H1 (cell line): ENCODE data around the gene KAT8. TPM values are rescaled to one million over a fixed set of nuclear protein-coding genes. Genes with fewer than 3 reads are reported as not detected.
A peak's percentile ranks its signal among the peaks of the same experiment; 100 is the strongest.

Experiments used
- CTCF ChIA-PET: fragments of 300-600 bp; sonication (Branson Sonifier 250); formaldehyde crosslinking; loops from one replicate; lab custom pipeline; 2021; ENCODE audit not compliant: partially characterized antibody; lab: Charles Lee
- POLR2A ChIA-PET: fragments of 300-600 bp; sonication (Branson Sonifier 250); formaldehyde crosslinking; loops from one replicate; lab custom pipeline; 2021; ENCODE audit warnings: inconsistent platforms; ENCODE audit not compliant: partially characterized antibody; lab: Charles Lee
- DNase-seq, 2 experiments: peaks; one replicate each; pipeline versions ENCODE4 v3.0.0 to v3.0.0-alpha.2; 2010 to 2022; ENCODE audit warnings: low spot score in 2 of 2, low read depth in 1 of 2, mixed read lengths in 1 of 2
- FAIRE-seq: peaks from 2 replicates; lab custom pipeline; 2011; peaks lifted over from hg19 to GRCh38; lab: Jason Lieb, UNC
- H2AFZ ChIP-seq: 2 replicates; pipeline ENCODE4 v1.8.1; 2012; ENCODE audit warnings: low read length, inconsistent platforms
- H2AK5ac ChIP-seq: 2 replicates; pipeline ENCODE4 v1.6.1; 2013; ENCODE audit warnings: low read depth, low read length
- H2BK120ac ChIP-seq: replicated peaks from 2 replicates; pipeline ENCODE3; 2013; ENCODE audit warnings: low read depth, low read length, inconsistent platforms
- H2BK12ac ChIP-seq: 2 replicates; pipeline ENCODE4 v1.6.1; 2013; ENCODE audit warnings: low read depth, low read length
- H2BK15ac ChIP-seq: 2 replicates; pipeline ENCODE4 v1.6.1; 2013; ENCODE audit warnings: low read length
- H2BK20ac ChIP-seq: 2 replicates; pipeline ENCODE4 v1.6.1; 2013; ENCODE audit warnings: low read length
- H2BK5ac ChIP-seq: 2 replicates; pipeline ENCODE4 v1.6.1; 2013; ENCODE audit warnings: low read depth, low read length
- H3K14ac ChIP-seq: 2 replicates; pipeline ENCODE4 v1.6.1; 2013; ENCODE audit warnings: inconsistent platforms; ENCODE audit not compliant: insufficient read length
- H3K18ac ChIP-seq: 2 replicates; pipeline ENCODE4 v1.6.1; 2013; ENCODE audit warnings: low read length; ENCODE audit errors: extremely low read depth
- H3K23ac ChIP-seq: 2 replicates; pipeline ENCODE4 v1.6.1; 2013; ENCODE audit warnings: inconsistent platforms; ENCODE audit not compliant: insufficient read length
- H3K23me2 ChIP-seq: 2 replicates; pipeline ENCODE4 v1.6.1; 2013; ENCODE audit warnings: low read depth, low read length
- H3K27ac ChIP-seq: 2 replicates; pipeline ENCODE4 v1.6.1; 2011; ENCODE audit warnings: low read depth, low read length, inconsistent platforms
- H3K27me3 ChIP-seq, 4 experiments: replicated peaks in 1 of 4; 1 replicate in 1 of 4; 2 replicates in 3 of 4; pipeline versions ENCODE4 v1.6.1 to v1.8.1; 2011 to 2013; ENCODE audit warnings: low read length in 3 of 4, mild to moderate bottlenecking in 3 of 4, inconsistent platforms in 2 of 4, mixed read lengths in 2 of 4, moderate library complexity in 1 of 4; ENCODE audit not compliant: control insufficient read depth in 3 of 4, insufficient read depth in 3 of 4; ENCODE audit errors: extremely low read depth in 1 of 4
- H3K36me3 ChIP-seq, 4 experiments: 2 replicates each; pipeline versions ENCODE4 v1.6.1 to v1.8.1; 2011 to 2013; ENCODE audit warnings: mild to moderate bottlenecking in 4 of 4, low read length in 3 of 4, moderate library complexity in 2 of 4, control low read depth in 1 of 4, inconsistent platforms in 1 of 4; ENCODE audit not compliant: insufficient read depth in 4 of 4, control insufficient read depth in 2 of 4
- H3K4ac ChIP-seq: replicated peaks from 2 replicates; pipeline ENCODE3; 2013; ENCODE audit warnings: low read length, low read depth, mixed read lengths, inconsistent platforms; ENCODE audit not compliant: insufficient read length
- H3K4me1 ChIP-seq, 4 experiments: replicated peaks in 1 of 4; 1 replicate in 1 of 4; 2 replicates in 3 of 4; pipeline versions ENCODE4 v1.6.1 to v1.8.1; 2011 to 2013; ENCODE audit warnings: low read length in 3 of 4, inconsistent platforms in 2 of 4, mixed read lengths in 1 of 4; ENCODE audit not compliant: insufficient read depth in 4 of 4, control insufficient read depth in 3 of 4
- H3K4me2 ChIP-seq, 2 experiments: 2 replicates each; pipeline versions ENCODE4 v1.6.1 to v1.8.1; 2011 to 2013; ENCODE audit warnings: low read depth in 2 of 2, low read length in 2 of 2, control low read depth in 1 of 2, inconsistent platforms in 1 of 2, mild to moderate bottlenecking in 1 of 2; ENCODE audit not compliant: insufficient read depth in 1 of 2
- H3K4me3 ChIP-seq, 4 experiments: fragments of 200-600, 300-600 bp in 1 of 4; sonication (generic), shearing (Covaris generic), sonication (Bioruptor Twin) in 1 of 4; 2 replicates each; pipeline versions ENCODE4 v1.5.1 to v1.8.1; 2011 to 2016; ENCODE audit warnings: low read length in 4 of 4, low read depth in 3 of 4, control low read depth in 2 of 4, inconsistent platforms in 2 of 4, mild to moderate bottlenecking in 2 of 4, mixed read lengths in 1 of 4, moderate library complexity in 1 of 4; ENCODE audit not compliant: insufficient read depth in 2 of 4; ENCODE audit errors: extremely low read depth in 1 of 4
- H3K56ac ChIP-seq: replicated peaks from 2 replicates; pipeline ENCODE3; 2013; ENCODE audit warnings: low read depth, mild to moderate bottlenecking, mixed read lengths, low read length, inconsistent platforms; ENCODE audit not compliant: insufficient read length
- H3K79me1 ChIP-seq: 2 replicates; pipeline ENCODE4 v1.6.1; 2013; ENCODE audit warnings: low read depth, low read length, control low read depth
- H3K79me2 ChIP-seq, 2 experiments: 2 replicates each; pipeline versions ENCODE4 v1.6.1 to v1.8.1; 2012 to 2013; ENCODE audit warnings: low read length in 2 of 2, mild to moderate bottlenecking in 2 of 2, inconsistent platforms in 1 of 2; ENCODE audit not compliant: insufficient read depth in 2 of 2, control insufficient read depth in 1 of 2
- H3K9ac ChIP-seq, 4 experiments: replicated peaks in 1 of 4; 1 replicate in 1 of 4; 2 replicates in 3 of 4; pipeline versions ENCODE4 v1.6.1 to v1.8.1; 2011 to 2013; ENCODE audit warnings: low read depth in 3 of 4, low read length in 3 of 4, control low read depth in 2 of 4, mild to moderate bottlenecking in 2 of 4, moderate library complexity in 2 of 4, inconsistent platforms in 1 of 4; ENCODE audit errors: extremely low read depth in 1 of 4
- H3K9me3 ChIP-seq, 2 experiments: 2 replicates each; pipeline versions ENCODE4 v1.6.1 to v1.8.1; 2012 to 2013; ENCODE audit warnings: mild to moderate bottlenecking in 2 of 2, moderate library complexity in 2 of 2, control low read depth in 1 of 2, inconsistent platforms in 1 of 2, low read depth in 1 of 2, low read length in 1 of 2, mixed read lengths in 1 of 2; ENCODE audit not compliant: insufficient read depth in 2 of 2
- H4K20me1 ChIP-seq, 2 experiments: replicated peaks in 1 of 2; 2 replicates each; pipeline versions ENCODE3 to v1.8.1; 2011 to 2013; ENCODE audit warnings: inconsistent platforms in 2 of 2, low read length in 2 of 2, mild to moderate bottlenecking in 1 of 2; ENCODE audit not compliant: insufficient read depth in 2 of 2, control insufficient read depth in 1 of 2
- H4K5ac ChIP-seq: 2 replicates; pipeline ENCODE4 v1.6.1; 2013; ENCODE audit warnings: low read length, low read depth, mixed read lengths, inconsistent platforms; ENCODE audit not compliant: insufficient read length
- H4K8ac ChIP-seq: 2 replicates; pipeline ENCODE4 v1.8.0; 2013; ENCODE audit warnings: mild to moderate bottlenecking, moderate library complexity, low read length, inconsistent platforms; ENCODE audit not compliant: insufficient read depth; ENCODE audit errors: extremely low read depth
- H4K91ac ChIP-seq: replicated peaks from 2 replicates; pipeline ENCODE3; 2013; ENCODE audit warnings: low read length, mixed read lengths, inconsistent platforms; ENCODE audit not compliant: insufficient read length
- ATF2 ChIP-seq: IDR thresholded peaks from 2 replicates; pipeline ENCODE4 v1.6.1; 2012; ENCODE audit warnings: low read length, inconsistent platforms
- CEBPB ChIP-seq: IDR thresholded peaks from 2 replicates; pipeline ENCODE4 v1.6.1; 2012; ENCODE audit warnings: low read depth, low read length
- CTBP2 ChIP-seq: IDR thresholded peaks from 2 replicates; pipeline ENCODE4 v1.7.0; 2011; ENCODE audit warnings: borderline replicate concordance, mild to moderate bottlenecking, moderate library complexity, mixed read lengths, low read length; ENCODE audit not compliant: insufficient read depth, insufficient read length
- CTCF ChIP-seq, 3 experiments: IDR thresholded peaks; 1 replicate in 2 of 3; 2 replicates in 1 of 3; pipeline versions ENCODE4 v1.5.1 to v1.6.1; 2011; ENCODE audit warnings: low read length in 3 of 3, mild to moderate bottlenecking in 3 of 3, inconsistent platforms in 2 of 3, low read depth in 1 of 3, moderate library complexity in 1 of 3; ENCODE audit not compliant: insufficient read depth in 1 of 3; ENCODE audit errors: control extremely low read depth in 1 of 3
- POLR2AphosphoS5 ChIP-seq: IDR thresholded peaks from 2 replicates; pipeline ENCODE4 v1.6.1; 2011; ENCODE audit warnings: low read depth, low read length
- SAP30 ChIP-seq: fragments of 300-600 bp; sonication (generic); IDR thresholded peaks from 2 replicates; pipeline ENCODE4 v1.7.1; 2012; ENCODE audit warnings: low read length, moderate library complexity, mild to moderate bottlenecking, inconsistent platforms; ENCODE audit not compliant: insufficient read depth, insufficient replicate concordance
- SIN3A ChIP-seq, 2 experiments: IDR thresholded peaks in 1 of 2; conservative IDR thresholded peaks in 1 of 2; 2 replicates each; pipeline ENCODE4 v1.6.1; 2011 to 2012; ENCODE audit warnings: low read length in 2 of 2, improper control_type of control experiment in 1 of 2, low read depth in 1 of 2, mild to moderate bottlenecking in 1 of 2
- SP2 ChIP-seq: IDR thresholded peaks from 2 replicates; pipeline ENCODE4 v1.6.1; 2012; ENCODE audit warnings: mild to moderate bottlenecking, low read length, inconsistent platforms
- WGBS, 2 experiments: shearing (Covaris generic) in 1 of 2; methylation state at CpG; one replicate each; pipeline versions ENCODE4 v1.1.6 to v1.1.7; 2013 to 2015; ENCODE audit warnings: low lambda C conversion rate in 2 of 2, mixed read lengths in 2 of 2, inconsistent platforms in 1 of 2, low coverage in 1 of 2, missing lambda C conversion rate in 1 of 2; ENCODE audit not compliant: insufficient replicate concordance in 2 of 2, insufficient coverage in 1 of 2, insufficient read length in 1 of 2; ENCODE audit errors: extremely low coverage in 1 of 2, missing lambda C conversion rate in 1 of 2; 5-methylcytosine and 5-hydroxymethylcytosine counted together
- polyA plus RNA-seq, 7 experiments: library from polyadenylated mRNA; depleted of rRNA in 3 of 7; stranded (reverse) in 5 of 7; unstranded in 2 of 7; fragments of >200 nt in 5 of 7; fragments of 200-250 nt in 2 of 7; gene quantifications; 1 replicate in 5 of 7; 2 replicates in 1 of 7; 4 replicates in 1 of 7; pipeline versions ENCODE4 v1.2.1 to v1.2.3, GENCODE V29; 2011 to 2013; ENCODE audit warnings: missing spikeins in 2 of 7, mixed read lengths in 2 of 7
- total RNA-seq: library from RNA; stranded (reverse); fragmentation: NEBNext Ultra II Directional; extraction: Animal tissue kit (Norgen Biotek cat#: 25700); gene quantifications from 2 replicates; pipeline ENCODE4 v1.2.1, GENCODE V29; 2021

KAT8 gene
- total and polyA plus RNA-seq, 2 of the 8 experiments (the other 6 are each of a cell fraction or from before 2014, with no cell fraction given): 52.6 to 61.6 TPM

- Histone ChIP-seq H3K79me1 (peaks cover 7% of the 10 kb centered on the region; the same call in 1 of the 2 replicates), H4K20me1 (peaks cover 2 to 25% of the 10 kb centered on the region in 2 experiments), H2BK12ac (no peak overlapping the region), H2BK120ac (no peak overlapping the region), H3K4me1 (peaks cover 0 to 1% (median 0%) of the 10 kb centered on the region in 4 experiments; a peak in 2 of 7 replicates), H2BK5ac (no peak overlapping the region), H3K56ac (no peak overlapping the region), H2AFZ (no peak overlapping the region), H3K9ac (peak overlapping the region; percentile 12 to 92 (median 82)), H3K36me3 (peaks cover 5 to 31% (median 23%) of the 10 kb centered on the region in 4 experiments; a peak in 7 of 8 replicates), H4K5ac (no peak overlapping the region), H3K4me2 (peak overlapping the region; percentile 88 to 96), H3K18ac (no peak overlapping the region), H2BK15ac (no peak overlapping the region), H2AK5ac (no peak overlapping the region), H4K8ac (no peak overlapping the region), H3K14ac (no peak overlapping the region), H3K9me3 (no peaks in the 10 kb centered on the region), H3K27me3 (no peaks in the 10 kb centered on the region), H3K4me3 (peak overlapping the region; percentile 89 to 98 (median 90)), H3K23ac (no peak overlapping the region), H3K27ac (peak overlapping the region; percentile 82), H3K4ac (peak overlapping the region; percentile 39), H3K79me2 (peaks cover 13 to 58% of the 10 kb centered on the region in 2 experiments), H2BK20ac (no peak overlapping the region), H3K23me2 (peaks cover 7% of the 10 kb centered on the region; the same call in 1 of the 2 replicates), H4K91ac (no peak overlapping the region)
- no peak for DNase-seq
- WGBS, 2 experiments: 4% methylated on average over 7 of the region's 7 CpGs; no CpG with 5 or more reads in 1 of the 2 experiments
- no peak for FAIRE-seq
- CTCF ChIA-PET: interaction anchor here (1.4 to 2.6 kb wide), 3 partner anchors 21 to 90 kb away, joined by 3 to 17 read pairs (median 7); partner anchors contain the start of gene HSD3B7
- POLR2A ChIA-PET: interaction anchor here (0.9 to 4.9 kb wide), 19 partner anchors 10 to 119 kb away, joined by 3 to 34 read pairs (median 4); partner anchors contain the start of genes FUS, HSD3B7, KAT8 and PRSS8
- no peak for TF ChIP-seq CEBPB
- peak in 1 of 3 experiments; percentile 20; a peak in 1 of 4 replicates for TF ChIP-seq CTCF (IDR thresholded peaks at IDR 0.05; ENCODE audit: control extremely low read depth in 1 of 3, insufficient read depth in 1 of 3, low read depth in 1 of 3, low read length in 3 of 3)
- TF ChIP-seq SIN3A (conservative IDR thresholded peaks at IDR 0.05 in 1 of 2, IDR thresholded peaks at IDR 0.05 in 1 of 2; ENCODE audit: low read depth in 1 of 2, low read length in 2 of 2): no peak
- TF ChIP-seq POLR2AphosphoS5: peak; percentile 21; the same call in 1 of the 2 replicates
- TF ChIP-seq SAP30: peak; percentile 44
- no peak for TF ChIP-seq CTBP2
- no peak for TF ChIP-seq SP2
- no peak for TF ChIP-seq ATF2
Measured at GRCh38 chr16:31074814-31075183, 42.7 kb upstream of the KAT8 start.
